HEK293T (cell line): ENCODE measurements around the gene SLC38A9.

Experiments used
- CTBP1 ChIP-seq: fragments of 450-650 bp; IDR thresholded peaks from 2 replicates; pipeline ENCODE4 v1.6.1; 2016; ENCODE audit warnings: borderline replicate concordance
- ELF4 ChIP-seq: fragments of 450-650 bp; IDR thresholded peaks from 2 replicates; pipeline ENCODE4 v1.6.1; 2017; ENCODE audit warnings: antibody characterized with exemption
- FOXM1 ChIP-seq: fragments of 450-650 bp; IDR thresholded peaks from 2 replicates; pipeline ENCODE4 v1.6.1; 2017; ENCODE audit warnings: mild to moderate bottlenecking, borderline replicate concordance
- NFRKB ChIP-seq: fragments of 450-650 bp; IDR thresholded peaks from 2 replicates; pipeline ENCODE4 v1.6.1; 2016; ENCODE audit warnings: mild to moderate bottlenecking, moderate library complexity

- no peak for TF ChIP-seq CTBP1
- no peak for TF ChIP-seq ELF4
- TF ChIP-seq NFRKB: no peak
- TF ChIP-seq FOXM1: no peak
These were observed 82.3 kb downstream of the SLC38A9 start for GRCh38 chr5:55629815-55630214.
